HG02588 (cell line): Measurements from ENCODE around the gene AP5Z1.

Source experiments
- ATAC-seq: cut with Tn5 transposase; IDR thresholded peaks from one replicate; pipeline ENCODE4 v1.9.1; 2021; ENCODE audit warnings: mild to moderate bottlenecking, moderate library complexity; ENCODE audit not compliant: unreplicated experiment

AP5Z1 gene

GRCh38 chr7:4837041-4837802, 61.8 kb downstream of the AP5Z1 start:
- ATAC-seq, result no peak

- ATAC-seq, result no peak
Observed at GRCh38 chr7:4837803-4838625, 62.6 kb downstream of the AP5Z1 start.

- ATAC-seq, result no peak
Observed at GRCh38 chr7:4838626-4839334, 63.4 kb downstream of the AP5Z1 start.

- no peak for ATAC-seq
Observed at GRCh38 chr7:4840079-4840501, 64.7 kb downstream of the AP5Z1 start.
